GM18873 (cell line): Measurements from ENCODE around the gene SULT1A4.
"Not testable (repeated sequence)": the region's sequence is repeated elsewhere in the genome, so short reads cannot be mapped to it uniquely, and the experiment has no call there.

Experiments
- ATAC-seq: cut with Tn5 transposase; IDR thresholded peaks from one replicate; pipeline ENCODE4 v1.9.1; 2021; ENCODE audit warnings: mild to moderate bottlenecking, moderate library complexity, moderate number of reproducible peaks; ENCODE audit not compliant: unreplicated experiment, low FRiP score

The SULT1A4 gene

GRCh38 chr16:29459706-29460646, at the start of gene SULT1A4:
SULT1A4 (plus strand) TSS chr16:29459913; CDS start chr16:29461386, 1,473 bp downstream.
- not testable (repeated sequence) for ATAC-seq

- not testable (repeated sequence) for ATAC-seq
Observed at GRCh38 chr16:29423587-29423986, 36.1 kb upstream of the SULT1A4 start.

- ATAC-seq: not testable (repeated sequence)
Observed at GRCh38 chr16:29425390-29425789, 34.3 kb upstream of the SULT1A4 start.

- not testable (repeated sequence) for ATAC-seq
Observed at GRCh38 chr16:29453754-29454153, 6.0 kb upstream of the SULT1A4 start.

GRCh38 chr16:29454269-29454668, 5.4 kb upstream of the SULT1A4 start, which contains the start of the genes BOLA2 and SLX1B:
BOLA2 (minus strand) TSS chr16:29454351; CDS start chr16:29454253, 98 bp downstream.
SLX1B (plus strand) TSS chr16:29454533.
- peak; percentile 88 for ATAC-seq

GRCh38 chr16:29454828-29455227, 4.9 kb upstream of the SULT1A4 start:
- ATAC-seq: peak; percentile 40

GRCh38 chr16:29457660-29458059, 2.1 kb upstream of the SULT1A4 start:
- ATAC-seq: not testable (repeated sequence)

GRCh38 chr16:29460647-29461030, 926 bp downstream of the SULT1A4 start:
- not testable (repeated sequence) for ATAC-seq

GRCh38 chr16:29465985-29466824, 6.5 kb downstream of the SULT1A4 start:
- ATAC-seq: not testable (repeated sequence)

- ATAC-seq: not testable (repeated sequence)
Observed at GRCh38 chr16:29466904-29467303, 7.2 kb downstream of the SULT1A4 start.

GRCh38 chr16:29467654-29468366, 8.1 kb downstream of the SULT1A4 start:
- not testable (repeated sequence) for ATAC-seq

- not testable (repeated sequence) for ATAC-seq
Observed at GRCh38 chr16:29469660-29470059, 9.9 kb downstream of the SULT1A4 start.

- ATAC-seq: not testable (repeated sequence)
Observed at GRCh38 chr16:29472065-29472464, 12.4 kb downstream of the SULT1A4 start.

- not testable (repeated sequence) for ATAC-seq
Observed at GRCh38 chr16:29482276-29482675, 22.6 kb downstream of the SULT1A4 start.

GRCh38 chr16:29506308-29506707, 46.6 kb downstream of the SULT1A4 start, which contains the start of gene NPIPB12:
NPIPB12 (minus strand) TSS chr16:29506408.
- not testable (repeated sequence) for ATAC-seq
